Astrocyte (in vitro differentiated cells and primary cell): Measurements from ENCODE around the gene AGRN. TPM values are rescaled to one million over a fixed set of nuclear protein-coding genes. Genes with fewer than 3 reads are reported as not detected.
"Not testable (repeated sequence)": the region's sequence is repeated elsewhere in the genome, so short reads cannot be mapped to it uniquely, and the experiment has no call there.

Source experiments
- DNase-seq: peaks from one replicate; pipeline ENCODE4 v3.0.0-alpha.2; 2010; ENCODE audit warnings: low read depth
- FAIRE-seq: peaks from 2 replicates; lab custom pipeline; 2011; peaks lifted over from hg19 to GRCh38; lab: Jason Lieb, UNC
- H2AFZ ChIP-seq: 2 replicates; pipeline ENCODE4 v1.6.0; 2012; ENCODE audit warnings: low read depth, low read length, inconsistent platforms
- H3K27ac ChIP-seq: 2 replicates; pipeline ENCODE4 v1.5.1; 2011; ENCODE audit warnings: low read depth, low read length, inconsistent platforms
- H3K27me3 ChIP-seq: 2 replicates; pipeline ENCODE4 v1.6.0; 2011; ENCODE audit warnings: low read length, inconsistent platforms; ENCODE audit not compliant: insufficient read depth
- H3K36me3 ChIP-seq: 2 replicates; pipeline ENCODE4 v1.5.1; 2011; ENCODE audit warnings: low read length, inconsistent platforms; ENCODE audit not compliant: insufficient read depth
- H3K4me1 ChIP-seq: 2 replicates; pipeline ENCODE4 v1.5.1; 2011; ENCODE audit warnings: low read length, inconsistent platforms; ENCODE audit not compliant: insufficient read depth
- H3K4me2 ChIP-seq: 2 replicates; pipeline ENCODE4 v1.6.0; 2012; ENCODE audit warnings: low read length, inconsistent platforms
- H3K4me3 ChIP-seq: 2 replicates; pipeline ENCODE4 v1.5.1; 2011; ENCODE audit warnings: low read depth, mild to moderate bottlenecking, low read length, inconsistent platforms; ENCODE audit not compliant: insufficient read depth
- H3K79me2 ChIP-seq: 2 replicates; pipeline ENCODE4 v1.6.0; 2012; ENCODE audit warnings: mild to moderate bottlenecking, low read length, inconsistent platforms; ENCODE audit not compliant: insufficient read depth
- H3K9ac ChIP-seq: 2 replicates; pipeline ENCODE4 v1.6.0; 2012; ENCODE audit warnings: mild to moderate bottlenecking, low read length, inconsistent platforms
- H3K9me3 ChIP-seq: 2 replicates; pipeline ENCODE4 v1.5.1; 2012; ENCODE audit warnings: low read depth, mild to moderate bottlenecking, low read length, inconsistent platforms; ENCODE audit not compliant: insufficient read depth
- H4K20me1 ChIP-seq: 2 replicates; pipeline ENCODE4 v1.6.0; 2012; ENCODE audit warnings: low read length, inconsistent platforms; ENCODE audit not compliant: insufficient read depth
- H3K27ac Mint-ChIP-seq: one replicate; pipeline ENCODE4 v1.8.0; 2021; ENCODE audit warnings: mild to moderate bottlenecking, mixed read lengths; ENCODE audit not compliant: unreplicated experiment
- H3K27me3 Mint-ChIP-seq: one replicate; pipeline ENCODE4 v1.8.0; 2021; ENCODE audit warnings: low read depth, mixed read lengths; ENCODE audit not compliant: unreplicated experiment
- H3K36me3 Mint-ChIP-seq: one replicate; pipeline ENCODE4 v1.8.0; 2021; ENCODE audit warnings: low read depth, mixed read lengths; ENCODE audit not compliant: unreplicated experiment
- H3K4me1 Mint-ChIP-seq: one replicate; pipeline ENCODE4 v1.8.0; 2021; ENCODE audit warnings: low read depth, mixed read lengths; ENCODE audit not compliant: unreplicated experiment
- H3K4me3 Mint-ChIP-seq: one replicate; pipeline ENCODE4 v1.8.0; 2021; ENCODE audit warnings: mild to moderate bottlenecking, moderate library complexity, mixed read lengths; ENCODE audit not compliant: unreplicated experiment
- H3K9me3 Mint-ChIP-seq: one replicate; pipeline ENCODE4 v1.8.0; 2021; ENCODE audit warnings: mild to moderate bottlenecking, mixed read lengths; ENCODE audit not compliant: unreplicated experiment
- EZH2 ChIP-seq: IDR thresholded peaks from 2 replicates; pipeline ENCODE4 v1.6.1; 2012; ENCODE audit warnings: mild to moderate bottlenecking, low read length, inconsistent platforms; ENCODE audit not compliant: insufficient read depth
- total RNA-seq: library from RNA; stranded (reverse); gene quantifications from 2 replicates; pipeline ENCODE4 v1.2.1, GENCODE V29; 2021
- TF ChIP-seq, protein P1 (sequence below): IDR thresholded peaks from 2 replicates; pipeline ENCODE4 v1.5.1; 2011; ENCODE audit warnings: low read depth, mild to moderate bottlenecking, inconsistent platforms, low read length, moderate library complexity; ENCODE audit not compliant: insufficient read depth

AGRN gene
- total RNA-seq, 1 donor from 2014 or later, result 589 TPM

DNA sequence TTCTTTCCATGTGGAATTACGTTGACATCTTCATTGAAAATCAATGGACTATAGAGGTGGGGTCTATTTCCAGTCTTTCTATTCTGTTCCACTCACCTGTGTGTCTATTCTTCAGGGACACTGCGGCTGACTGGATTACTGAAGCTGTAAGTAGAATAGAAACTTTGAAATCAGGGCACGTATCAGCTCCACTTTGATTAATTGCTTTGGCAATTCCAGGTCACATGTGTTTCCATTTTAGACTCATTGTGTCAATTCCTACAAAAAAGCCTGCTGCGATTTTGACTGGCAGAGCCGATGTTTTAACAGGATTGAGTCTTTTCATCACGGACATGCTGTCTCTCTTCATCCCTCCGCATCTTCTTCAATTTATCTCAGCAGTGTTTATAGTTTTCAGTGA is 75.1 kb downstream of the AGRN start:
- no peaks in the 10 kb centered on the region for H3K27me3 ChIP-seq
- H3K9me3 ChIP-seq, result no peaks in the 10 kb centered on the region
- DNase-seq, result no peak
- no peaks in the 10 kb centered on the region for H3K4me1 ChIP-seq
- H3K36me3 Mint-ChIP-seq, result peaks cover 8% of the 10 kb centered on the region
- H3K36me3 ChIP-seq, result no peaks in the 10 kb centered on the region
- no peak overlapping the region for H3K9ac ChIP-seq
- no peaks in the 10 kb centered on the region for H3K79me2 ChIP-seq
- no peak overlapping the region for H3K4me3 Mint-ChIP-seq
- no peak overlapping the region for H3K4me2 ChIP-seq
- H3K4me3 ChIP-seq, result no peak overlapping the region
- TF ChIP-seq, protein P1, sequence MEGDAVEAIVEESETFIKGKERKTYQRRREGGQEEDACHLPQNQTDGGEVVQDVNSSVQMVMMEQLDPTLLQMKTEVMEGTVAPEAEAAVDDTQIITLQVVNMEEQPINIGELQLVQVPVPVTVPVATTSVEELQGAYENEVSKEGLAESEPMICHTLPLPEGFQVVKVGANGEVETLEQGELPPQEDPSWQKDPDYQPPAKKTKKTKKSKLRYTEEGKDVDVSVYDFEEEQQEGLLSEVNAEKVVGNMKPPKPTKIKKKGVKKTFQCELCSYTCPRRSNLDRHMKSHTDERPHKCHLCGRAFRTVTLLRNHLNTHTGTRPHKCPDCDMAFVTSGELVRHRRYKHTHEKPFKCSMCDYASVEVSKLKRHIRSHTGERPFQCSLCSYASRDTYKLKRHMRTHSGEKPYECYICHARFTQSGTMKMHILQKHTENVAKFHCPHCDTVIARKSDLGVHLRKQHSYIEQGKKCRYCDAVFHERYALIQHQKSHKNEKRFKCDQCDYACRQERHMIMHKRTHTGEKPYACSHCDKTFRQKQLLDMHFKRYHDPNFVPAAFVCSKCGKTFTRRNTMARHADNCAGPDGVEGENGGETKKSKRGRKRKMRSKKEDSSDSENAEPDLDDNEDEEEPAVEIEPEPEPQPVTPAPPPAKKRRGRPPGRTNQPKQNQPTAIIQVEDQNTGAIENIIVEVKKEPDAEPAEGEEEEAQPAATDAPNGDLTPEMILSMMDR, result no peak
- TF ChIP-seq EZH2, result no peak
- peaks cover 8% of the 10 kb centered on the region for H3K9me3 Mint-ChIP-seq
- H3K27ac ChIP-seq, result no peak overlapping the region
- H4K20me1 ChIP-seq, result no peaks in the 10 kb centered on the region
- no peak overlapping the region for H3K27ac Mint-ChIP-seq
- FAIRE-seq, result no peak
- no peak overlapping the region for H2AFZ ChIP-seq
- H3K4me1 Mint-ChIP-seq, result no peaks in the 10 kb centered on the region
- H3K27me3 Mint-ChIP-seq, result no peaks in the 10 kb centered on the region

GRCh38 chr1:1096136-1096535 is 76.2 kb downstream of the AGRN start:
- H3K9ac ChIP-seq, H3K27me3 Mint-ChIP-seq, H3K27ac Mint-ChIP-seq, DNase-seq, H3K4me1 Mint-ChIP-seq, H2AFZ ChIP-seq, H3K36me3 ChIP-seq, H3K79me2 ChIP-seq, H3K36me3 Mint-ChIP-seq, H4K20me1 ChIP-seq, H3K4me3 ChIP-seq, FAIRE-seq, H3K4me1 ChIP-seq, H3K27ac ChIP-seq, H3K9me3 Mint-ChIP-seq, H3K4me2 ChIP-seq, H3K4me3 Mint-ChIP-seq, H3K27me3 ChIP-seq, H3K9me3 ChIP-seq: not testable (repeated sequence)

- H3K9me3 ChIP-seq, result no peaks in the 10 kb centered on the region
- H3K4me3 ChIP-seq, result no peak overlapping the region
- Mint-ChIP-seq H3K36me3 (peaks cover 7% of the 10 kb centered on the region), H3K27ac (no peak overlapping the region), H3K4me3 (no peak overlapping the region), H3K9me3 (peaks cover 10% of the 10 kb centered on the region), H3K27me3 (no peaks in the 10 kb centered on the region), H3K4me1 (no peaks in the 10 kb centered on the region)
- H3K4me2 ChIP-seq, result no peak overlapping the region
- H2AFZ ChIP-seq, result no peak overlapping the region
- no peaks in the 10 kb centered on the region for H3K4me1 ChIP-seq
- H4K20me1 ChIP-seq, result no peaks in the 10 kb centered on the region
- no peaks in the 10 kb centered on the region for H3K36me3 ChIP-seq
- DNase-seq, result no peak
- no peak overlapping the region for H3K27ac ChIP-seq
- TF ChIP-seq, protein P1, result no peak
- no peak for TF ChIP-seq EZH2
- no peak for FAIRE-seq
- H3K9ac ChIP-seq, result no peak overlapping the region
- no peaks in the 10 kb centered on the region for H3K27me3 ChIP-seq
- H3K79me2 ChIP-seq, result no peaks in the 10 kb centered on the region
Observed at GRCh38 chr1:1098681-1099421, 78.9 kb downstream of the AGRN start.
